ENCODE measurements around the gene ABITRAM. TPM values are rescaled to one million over a fixed set of nuclear protein-coding genes. Genes with fewer than 3 reads are reported as not detected.

The ABITRAM gene
- total and polyA plus RNA-seq, 2 of the 13 experiments (the other 11 are each of a cell fraction or from before 2014, with no cell fraction given) = 10.2 to 21.6 TPM

DNA sequence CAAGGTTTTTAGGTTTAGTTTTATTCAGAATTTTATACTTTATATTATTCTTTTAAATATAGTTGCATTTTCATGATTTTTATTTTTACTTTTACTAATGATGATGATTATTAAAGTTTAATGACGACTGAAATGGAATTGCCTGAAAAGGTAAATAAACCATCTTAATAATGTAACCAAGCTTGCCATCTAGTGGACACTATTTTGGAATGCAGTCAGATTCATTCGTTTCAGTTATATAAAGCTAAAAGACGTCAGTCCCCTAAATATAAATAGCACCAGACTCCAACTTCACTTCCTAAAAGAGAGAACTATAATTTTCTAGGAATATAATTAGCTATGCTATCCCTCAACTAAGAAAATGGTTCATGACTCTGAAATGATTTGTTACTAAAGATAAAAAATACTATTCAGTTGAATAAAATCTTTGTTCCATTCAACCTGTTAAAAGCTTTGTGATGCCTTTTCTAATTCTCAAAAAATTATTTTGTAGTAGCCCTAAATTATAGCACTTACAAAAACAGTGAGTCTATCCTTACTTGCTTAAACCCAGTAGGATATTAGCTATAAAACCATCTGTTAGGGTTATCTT lies 19.9 kb downstream of the ABITRAM start (continued):
- TF ChIP-seq NFAT5 (CRISPR knock-in tag; IDR thresholded peaks at IDR 0.05) = no peak
- no peak for TF ChIP-seq PREB (CRISPR knock-in tag; IDR thresholded peaks at IDR 0.05)
- TF ChIP-seq EEA1 (CRISPR knock-in tag; IDR thresholded peaks at IDR 0.05; ENCODE audit: borderline replicate concordance) = no peak
- TF ChIP-seq ZNF577 (CRISPR knock-in tag; IDR thresholded peaks at IDR 0.05; ENCODE audit: borderline replicate concordance, low read depth) = no peak
- no peak for TF ChIP-seq MYPOP (CRISPR knock-in tag; IDR thresholded peaks at IDR 0.05)
- peak; percentile 78 for TF ChIP-seq STAG1 (CRISPR knock-in tag; IDR thresholded peaks at IDR 0.05)
- no peak for TF ChIP-seq PAF1 (CRISPR knock-in tag; IDR thresholded peaks at IDR 0.05)
- TF ChIP-seq DNMT3B (CRISPR knock-in tag; conservative IDR thresholded peaks at IDR 0.05) = no peak
- TF ChIP-seq ZNF878 (CRISPR knock-in tag; IDR thresholded peaks at IDR 0.05) = no peak
- TF ChIP-seq ZBTB8A (CRISPR knock-in tag; IDR thresholded peaks at IDR 0.05; ENCODE audit: borderline replicate concordance, low read depth) = no peak
- TF ChIP-seq FOXA3 (CRISPR knock-in tag; IDR thresholded peaks at IDR 0.05) = peak; percentile 46; the same call in 1 of the 2 replicates
- peak; percentile 30; the same call in 1 of the 2 replicates for TF ChIP-seq GATAD2A (CRISPR knock-in tag; IDR thresholded peaks at IDR 0.05)
- TF ChIP-seq KDM5A (IDR thresholded peaks at IDR 0.05; ENCODE audit: borderline replicate concordance, low read length) = peak; percentile 29; the same call in 1 of the 2 replicates
- no peak for TF ChIP-seq ISL2 (CRISPR knock-in tag; IDR thresholded peaks at IDR 0.05)
- TF ChIP-seq, protein P1, sequence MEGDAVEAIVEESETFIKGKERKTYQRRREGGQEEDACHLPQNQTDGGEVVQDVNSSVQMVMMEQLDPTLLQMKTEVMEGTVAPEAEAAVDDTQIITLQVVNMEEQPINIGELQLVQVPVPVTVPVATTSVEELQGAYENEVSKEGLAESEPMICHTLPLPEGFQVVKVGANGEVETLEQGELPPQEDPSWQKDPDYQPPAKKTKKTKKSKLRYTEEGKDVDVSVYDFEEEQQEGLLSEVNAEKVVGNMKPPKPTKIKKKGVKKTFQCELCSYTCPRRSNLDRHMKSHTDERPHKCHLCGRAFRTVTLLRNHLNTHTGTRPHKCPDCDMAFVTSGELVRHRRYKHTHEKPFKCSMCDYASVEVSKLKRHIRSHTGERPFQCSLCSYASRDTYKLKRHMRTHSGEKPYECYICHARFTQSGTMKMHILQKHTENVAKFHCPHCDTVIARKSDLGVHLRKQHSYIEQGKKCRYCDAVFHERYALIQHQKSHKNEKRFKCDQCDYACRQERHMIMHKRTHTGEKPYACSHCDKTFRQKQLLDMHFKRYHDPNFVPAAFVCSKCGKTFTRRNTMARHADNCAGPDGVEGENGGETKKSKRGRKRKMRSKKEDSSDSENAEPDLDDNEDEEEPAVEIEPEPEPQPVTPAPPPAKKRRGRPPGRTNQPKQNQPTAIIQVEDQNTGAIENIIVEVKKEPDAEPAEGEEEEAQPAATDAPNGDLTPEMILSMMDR (CRISPR knock-in tag; IDR thresholded peaks at IDR 0.05) = peak; percentile 68
